Measurements from ENCODE around the gene ITM2B.

DNA sequence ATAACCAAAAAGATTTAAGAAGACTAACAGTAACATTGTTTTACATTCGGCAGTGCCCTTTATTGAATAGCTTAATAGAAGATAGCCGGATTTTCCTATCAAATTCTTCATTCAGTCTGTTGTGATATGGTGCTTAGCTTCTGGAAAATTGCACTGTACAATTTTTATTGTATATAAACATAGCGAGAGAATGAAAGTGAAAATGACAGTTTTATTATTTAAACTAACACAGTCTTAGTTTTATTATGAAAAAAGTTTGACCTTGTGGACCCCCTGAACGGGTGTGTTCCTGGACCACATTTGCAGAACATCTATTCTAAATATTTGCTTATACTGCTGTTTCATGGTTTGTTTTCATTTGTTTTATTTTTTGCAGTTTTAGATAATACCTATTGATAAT lies 8.6 kb downstream of the ITM2B start:
- TF ChIP-seq, protein P1, sequence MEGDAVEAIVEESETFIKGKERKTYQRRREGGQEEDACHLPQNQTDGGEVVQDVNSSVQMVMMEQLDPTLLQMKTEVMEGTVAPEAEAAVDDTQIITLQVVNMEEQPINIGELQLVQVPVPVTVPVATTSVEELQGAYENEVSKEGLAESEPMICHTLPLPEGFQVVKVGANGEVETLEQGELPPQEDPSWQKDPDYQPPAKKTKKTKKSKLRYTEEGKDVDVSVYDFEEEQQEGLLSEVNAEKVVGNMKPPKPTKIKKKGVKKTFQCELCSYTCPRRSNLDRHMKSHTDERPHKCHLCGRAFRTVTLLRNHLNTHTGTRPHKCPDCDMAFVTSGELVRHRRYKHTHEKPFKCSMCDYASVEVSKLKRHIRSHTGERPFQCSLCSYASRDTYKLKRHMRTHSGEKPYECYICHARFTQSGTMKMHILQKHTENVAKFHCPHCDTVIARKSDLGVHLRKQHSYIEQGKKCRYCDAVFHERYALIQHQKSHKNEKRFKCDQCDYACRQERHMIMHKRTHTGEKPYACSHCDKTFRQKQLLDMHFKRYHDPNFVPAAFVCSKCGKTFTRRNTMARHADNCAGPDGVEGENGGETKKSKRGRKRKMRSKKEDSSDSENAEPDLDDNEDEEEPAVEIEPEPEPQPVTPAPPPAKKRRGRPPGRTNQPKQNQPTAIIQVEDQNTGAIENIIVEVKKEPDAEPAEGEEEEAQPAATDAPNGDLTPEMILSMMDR (IDR thresholded peaks at IDR 0.05; ENCODE audit: insufficient read depth, low read depth, low read length): no peak
- TF ChIP-seq EZH2 (IDR thresholded peaks at IDR 0.05; ENCODE audit: insufficient read depth, low read length): no peak

Data from astrocyte (in vitro differentiated cells and primary cell).